HG02840 (cell line): Measurements from ENCODE around the gene AGXT.

ENCODE experiments used
- ATAC-seq: cut with Tn5 transposase; IDR thresholded peaks from one replicate; pipeline ENCODE4 v1.9.1; 2021; ENCODE audit warnings: mild to moderate bottlenecking, moderate library complexity, moderate number of reproducible peaks; ENCODE audit not compliant: unreplicated experiment, low FRiP score

Gene AGXT

GRCh38 chr2:240865391-240865790, 3.2 kb upstream of the AGXT start:
- no peak for ATAC-seq

GRCh38 chr2:240869109-240869955, 708 bp downstream of the AGXT start:
- no peak for ATAC-seq

GRCh38 chr2:240869956-240870875, 1.6 kb downstream of the AGXT start:
- ATAC-seq: no peak

- no peak for ATAC-seq
Measured at GRCh38 chr2:240871071-240871958, 2.7 kb downstream of the AGXT start.

GRCh38 chr2:240872317-240873097, 3.9 kb downstream of the AGXT start:
- ATAC-seq: no peak

- no peak for ATAC-seq
Measured at GRCh38 chr2:240873098-240873788, 4.6 kb downstream of the AGXT start.

GRCh38 chr2:240873805-240874714, 5.4 kb downstream of the AGXT start:
- no peak for ATAC-seq

- ATAC-seq: no peak
Measured at GRCh38 chr2:240874715-240875227, 6.1 kb downstream of the AGXT start.

- ATAC-seq: no peak
Measured at GRCh38 chr2:240875228-240876034, 6.8 kb downstream of the AGXT start.

GRCh38 chr2:240876035-240876474, 7.4 kb downstream of the AGXT start:
- ATAC-seq: no peak

- no peak for ATAC-seq
Measured at GRCh38 chr2:240876475-240877251, 8.0 kb downstream of the AGXT start.

GRCh38 chr2:240877460-240878340, 9.1 kb downstream of the AGXT start:
- ATAC-seq: no peak

GRCh38 chr2:240878341-240878936, 9.8 kb downstream of the AGXT start:
- no peak for ATAC-seq

GRCh38 chr2:240879105-240879504, 10.5 kb downstream of the AGXT start:
- ATAC-seq: no peak

GRCh38 chr2:240881913-240882312, 13.3 kb downstream of the AGXT start:
- ATAC-seq: no peak
